Measurements from ENCODE around the gene PKP1.
A peak's percentile ranks its signal among the peaks of the same experiment; 100 is the strongest.

Gene PKP1

GRCh38 chr1:201371792-201372191, 88.5 kb downstream of the PKP1 start:
- DNase-seq (ENCODE audit: low spot score): no peak
- Histone ChIP-seq H3K9me3 (ENCODE audit: severe bottlenecking) (no peaks in the 10 kb centered on the region), H3K36me3 (ENCODE audit: low read depth) (no peaks in the 10 kb centered on the region), H3K4me3 (ENCODE audit: severe bottlenecking) (no peak overlapping the region), H3K27me3 (ENCODE audit: insufficient read depth, poor library complexity, severe bottlenecking) (peaks cover 6% of the 10 kb centered on the region), H3K27ac (ENCODE audit: poor library complexity, severe bottlenecking) (no peak overlapping the region), H3K4me1 (ENCODE audit: insufficient read depth, poor library complexity, severe bottlenecking) (peaks cover 3% of the 10 kb centered on the region)
- TF ChIP-seq CTCF (IDR thresholded peaks at IDR 0.05; ENCODE audit: poor library complexity, severe bottlenecking): no peak
- no peak for ATAC-seq (ENCODE audit: low read depth)

GRCh38 chr1:201374364-201374763, 91.1 kb downstream of the PKP1 start:
- ATAC-seq (ENCODE audit: low read depth) (no peak), DNase-seq (ENCODE audit: low spot score) (no peak)
- no peaks in the 10 kb centered on the region for H3K9me3 ChIP-seq (ENCODE audit: severe bottlenecking)
- no peaks in the 10 kb centered on the region for H3K36me3 ChIP-seq (ENCODE audit: low read depth)
- peaks cover 6% of the 10 kb centered on the region for H3K27me3 ChIP-seq (ENCODE audit: insufficient read depth, poor library complexity, severe bottlenecking)
- H3K27ac ChIP-seq (ENCODE audit: poor library complexity, severe bottlenecking): no peak overlapping the region
- H3K4me3 ChIP-seq (ENCODE audit: severe bottlenecking): no peak overlapping the region
- TF ChIP-seq CTCF (IDR thresholded peaks at IDR 0.05; ENCODE audit: poor library complexity, severe bottlenecking): no peak
- H3K4me1 ChIP-seq (ENCODE audit: insufficient read depth, poor library complexity, severe bottlenecking): peaks cover 3% of the 10 kb centered on the region

- H3K27me3 ChIP-seq (ENCODE audit: insufficient read depth, poor library complexity, severe bottlenecking): peaks cover 6% of the 10 kb centered on the region
- peaks cover 3% of the 10 kb centered on the region for H3K4me1 ChIP-seq (ENCODE audit: insufficient read depth, poor library complexity, severe bottlenecking)
- H3K9me3 ChIP-seq (ENCODE audit: severe bottlenecking): no peaks in the 10 kb centered on the region
- DNase-seq (ENCODE audit: low spot score) (no peak), ATAC-seq (ENCODE audit: low read depth) (no peak; the same call in 2 of the 3 replicates)
- no peak overlapping the region for H3K27ac ChIP-seq (ENCODE audit: poor library complexity, severe bottlenecking)
- no peak overlapping the region for H3K4me3 ChIP-seq (ENCODE audit: severe bottlenecking)
- H3K36me3 ChIP-seq (ENCODE audit: low read depth): no peaks in the 10 kb centered on the region
- TF ChIP-seq CTCF (IDR thresholded peaks at IDR 0.05; ENCODE audit: poor library complexity, severe bottlenecking): no peak
These were observed 91.9 kb downstream of the PKP1 start for GRCh38 chr1:201375169-201375568.

- no peaks in the 10 kb centered on the region for H3K9me3 ChIP-seq (ENCODE audit: severe bottlenecking)
- H3K4me3 ChIP-seq (ENCODE audit: severe bottlenecking): no peak overlapping the region
- no peak for DNase-seq (ENCODE audit: low spot score)
- H3K27me3 ChIP-seq (ENCODE audit: insufficient read depth, poor library complexity, severe bottlenecking): peaks cover 6% of the 10 kb centered on the region
- H3K27ac ChIP-seq (ENCODE audit: poor library complexity, severe bottlenecking): peak overlapping the region; percentile 37
- H3K4me1 ChIP-seq (ENCODE audit: insufficient read depth, poor library complexity, severe bottlenecking): peaks cover 3% of the 10 kb centered on the region
- no peak for ATAC-seq (ENCODE audit: low read depth)
- no peak for TF ChIP-seq CTCF (IDR thresholded peaks at IDR 0.05; ENCODE audit: poor library complexity, severe bottlenecking)
- H3K36me3 ChIP-seq (ENCODE audit: low read depth): no peaks in the 10 kb centered on the region
These were observed 92.8 kb downstream of the PKP1 start for GRCh38 chr1:201376107-201376463.

DNA sequence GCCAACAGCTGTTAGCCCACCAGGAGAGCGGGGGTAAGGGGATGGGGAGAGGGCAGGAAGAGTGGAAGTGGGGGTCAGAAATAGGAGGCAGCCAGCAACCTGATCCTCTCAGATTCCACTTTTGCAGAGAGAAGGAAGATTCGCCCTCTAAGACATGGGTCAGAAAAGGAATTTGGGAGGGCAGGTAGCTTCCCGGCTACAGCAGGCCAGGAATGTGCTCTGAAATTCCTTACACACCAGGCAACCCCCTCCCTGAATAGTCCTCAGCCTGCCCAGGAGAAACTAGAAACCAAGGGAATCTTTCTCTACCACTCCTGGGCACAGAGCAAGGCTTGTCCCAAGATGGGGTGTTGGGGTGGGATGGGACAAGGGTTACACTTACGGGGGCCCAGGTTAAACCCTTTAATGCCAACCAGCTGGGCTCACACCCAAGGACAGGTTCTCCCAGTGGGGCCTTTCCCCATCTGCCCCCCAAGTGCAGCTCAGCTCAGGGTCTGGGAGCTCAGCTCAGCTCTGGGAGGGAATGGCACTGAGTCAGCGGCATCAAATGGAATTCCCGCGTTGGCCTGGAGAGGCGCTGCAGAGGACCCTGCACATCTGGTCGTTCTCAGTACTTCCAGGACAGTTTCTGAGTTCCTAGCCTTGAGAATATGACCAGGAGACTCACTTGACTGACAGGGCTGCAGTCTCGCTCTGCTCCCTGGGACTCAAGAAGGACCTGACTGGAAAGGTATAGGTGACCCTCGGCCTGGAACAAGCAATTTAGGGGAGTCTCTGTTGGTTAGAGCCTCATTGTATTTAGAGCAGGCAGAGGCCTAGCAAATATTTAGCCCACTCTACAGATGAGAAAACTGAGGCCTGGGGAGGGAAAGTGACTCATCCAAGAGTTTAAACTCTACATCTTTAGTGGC, 93.4 kb downstream of the PKP1 start:
- Histone ChIP-seq H3K36me3 (ENCODE audit: low read depth) (no peaks in the 10 kb centered on the region), H3K9me3 (ENCODE audit: severe bottlenecking) (no peaks in the 10 kb centered on the region), H3K27ac (ENCODE audit: poor library complexity, severe bottlenecking) (peak overlapping the region; percentile 37), H3K4me1 (ENCODE audit: insufficient read depth, poor library complexity, severe bottlenecking) (peaks cover 3% of the 10 kb centered on the region), H3K4me3 (ENCODE audit: severe bottlenecking) (no peak overlapping the region), H3K27me3 (ENCODE audit: insufficient read depth, poor library complexity, severe bottlenecking) (peaks cover 6% of the 10 kb centered on the region)
- DNase-seq (ENCODE audit: low spot score): no peak
- ATAC-seq (ENCODE audit: low read depth): peak; percentile 55
- peak; percentile 61 for TF ChIP-seq CTCF (IDR thresholded peaks at IDR 0.05; ENCODE audit: poor library complexity, severe bottlenecking)
